GM23248 (cell line): Measurements from ENCODE around the gene PIP4K2A. TPM values are rescaled to one million over a fixed set of nuclear protein-coding genes. Genes with fewer than 3 reads are reported as not detected.

Source experiments
- DNase-seq: peaks from one replicate; pipeline ENCODE4 v3.0.0-alpha.2; 2015
- H2AFZ ChIP-seq: fragments of 200-600 bp; sonication (generic); 2 replicates; pipeline ENCODE4 v1.6.1; 2016; ENCODE audit warnings: antibody characterized with exemption
- H3F3A ChIP-seq: fragments of 200-600 bp; sonication (generic); 2 replicates; pipeline ENCODE4 v1.6.1; 2016; ENCODE audit warnings: mild to moderate bottlenecking, antibody characterized with exemption, mixed run types; ENCODE audit not compliant: insufficient read depth
- H3K27ac ChIP-seq: fragments of 200-600 bp; sonication (generic); 2 replicates; pipeline ENCODE4 v1.5.1; 2016; ENCODE audit warnings: mild to moderate bottlenecking
- H3K27me3 ChIP-seq: fragments of 200-600 bp; sonication (generic); replicated peaks from 2 replicates; pipeline ENCODE4 v1.6.1; 2016; ENCODE audit warnings: mild to moderate bottlenecking; ENCODE audit not compliant: insufficient read depth
- H3K36me3 ChIP-seq: fragments of 200-600 bp; sonication (generic); 2 replicates; pipeline ENCODE4 v1.6.1; 2016; ENCODE audit warnings: low read depth, mild to moderate bottlenecking
- H3K4me1 ChIP-seq: fragments of 200-600 bp; sonication (generic); 2 replicates; pipeline ENCODE4 v1.6.1; 2016; ENCODE audit warnings: mild to moderate bottlenecking; ENCODE audit not compliant: insufficient read depth
- H3K4me2 ChIP-seq: fragments of 200-600 bp; sonication (generic); one replicate; pipeline ENCODE4 v1.6.1; 2016; ENCODE audit warnings: mild to moderate bottlenecking; ENCODE audit not compliant: unreplicated experiment
- H3K4me3 ChIP-seq: fragments of 200-600 bp; sonication (generic); 2 replicates; pipeline ENCODE4 v1.5.1; 2016; ENCODE audit warnings: mild to moderate bottlenecking
- H3K79me2 ChIP-seq: fragments of 200-600 bp; sonication (generic); 2 replicates; pipeline ENCODE4 v1.6.1; 2016; ENCODE audit warnings: mild to moderate bottlenecking; ENCODE audit not compliant: insufficient read depth
- H3K9ac ChIP-seq: fragments of 200-600 bp; sonication (generic); 2 replicates; pipeline ENCODE4 v1.6.1; 2016; ENCODE audit warnings: mild to moderate bottlenecking
- H3K9me2 ChIP-seq: fragments of 200-600 bp; sonication (generic); 2 replicates; pipeline ENCODE4 v1.6.1; 2016; ENCODE audit warnings: mixed run types, mild to moderate bottlenecking, moderate library complexity; ENCODE audit not compliant: insufficient read depth
- H3K9me3 ChIP-seq: fragments of 200-600 bp; sonication (generic); one replicate; pipeline ENCODE4 v1.6.1; 2017; ENCODE audit warnings: low read depth
- H4K20me1 ChIP-seq: fragments of 200-600 bp; sonication (generic); 2 replicates; pipeline ENCODE4 v1.6.0; 2016; ENCODE audit not compliant: insufficient read depth
- EZH2 ChIP-seq: fragments of 200-600 bp; sonication (generic); IDR thresholded peaks from 2 replicates; pipeline ENCODE4 v1.6.1; 2018; ENCODE audit warnings: antibody characterized with exemption, mild to moderate bottlenecking; ENCODE audit not compliant: insufficient read depth, poor library complexity, severe bottlenecking
- EZH2phosphoT487 ChIP-seq: fragments of 200-600 bp; sonication (generic); IDR thresholded peaks from 2 replicates; pipeline ENCODE4 v1.6.1; 2018; ENCODE audit warnings: antibody characterized with exemption, moderate library complexity, mild to moderate bottlenecking, low read depth; ENCODE audit not compliant: insufficient read depth
- WGBS, 2 experiments: methylation state at CpG; one replicate each; pipeline ENCODE4 v1.1.6; 2015 to 2017; ENCODE audit warnings: low lambda C conversion rate in 2 of 2, low coverage in 1 of 2; ENCODE audit errors: missing lambda C conversion rate in 2 of 2; 5-methylcytosine and 5-hydroxymethylcytosine counted together
- in situ Hi-C: fragments of 300-500 bp; cut with MboI; formaldehyde crosslinking; loops from 2 replicates; pipeline ENCODE4 v1.15.0; 2020
- polyA plus RNA-seq: library from polyadenylated mRNA; unstranded; fragments of >200 nt; fragmentation: Nextera tagmentation; extraction: Ambion mirVana; gene quantifications from 2 replicates; pipeline ENCODE4 v1.2.1, GENCODE V29; 2016
- total RNA-seq: library from RNA; depleted of rRNA; stranded (reverse); fragments of >200 nt; shearing (Covaris generic); gene quantifications from 2 replicates; pipeline ENCODE4 v1.2.3, GENCODE V29; 2014

The PIP4K2A gene
- total and polyA plus RNA-seq, 2 experiments from 2014 or later: 19.8 to 26.9 TPM

DNA sequence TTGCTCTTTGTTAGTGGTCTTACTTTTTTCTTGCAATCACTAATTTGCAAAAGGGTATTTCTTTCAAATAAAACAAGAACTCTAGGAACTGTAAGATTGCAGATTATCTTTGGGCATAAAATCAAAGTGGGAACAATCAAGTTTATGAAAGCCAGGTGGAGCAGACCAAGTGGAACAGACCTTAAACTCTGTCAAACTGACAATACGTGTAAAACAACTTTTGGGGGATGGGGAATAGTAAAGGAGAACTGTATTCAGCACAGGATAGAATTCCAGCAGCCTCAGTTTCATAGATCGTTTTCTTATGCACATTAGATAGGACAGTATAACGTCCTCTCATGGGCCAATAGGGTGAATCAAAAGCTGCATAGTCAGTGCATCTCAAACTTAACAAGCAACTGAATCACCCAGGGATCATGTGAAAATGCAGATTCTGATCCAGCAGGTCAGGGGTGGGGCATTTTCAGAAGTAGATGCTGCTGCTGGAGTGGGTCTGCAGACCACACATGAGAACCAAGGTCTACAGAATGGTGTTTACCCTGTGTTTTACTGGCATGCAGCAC is 120.7 kb downstream of the PIP4K2A start:
- in situ Hi-C loops: no loop called here
- Histone ChIP-seq H3K9me3 (no peaks in the 10 kb centered on the region), H3K9me2 (no peaks in the 10 kb centered on the region), H3K9ac (no peak overlapping the region), H4K20me1 (no peaks in the 10 kb centered on the region), H3K4me3 (no peak overlapping the region), H3K79me2 (0 out of 2 replicates have a peak, but pooled peaks cover 14% of the 10 kb centered on the region), H3K27me3 (no peaks in the 10 kb centered on the region), H3K36me3 (peaks cover 7% of the 10 kb centered on the region; the same call in 1 of the 2 replicates), H3K4me2 (no peak overlapping the region), H3K4me1 (peaks cover 7% of the 10 kb centered on the region), H3K27ac (no peak overlapping the region), H3F3A (no peaks in the 10 kb centered on the region), H2AFZ (no peak overlapping the region)
- no peak for TF ChIP-seq EZH2
- no peak for TF ChIP-seq EZH2phosphoT487
- DNase-seq: no peak
- 76 to 80% methylated on average over 3 of the region's 3 CpGs for WGBS, 2 experiments

DNA sequence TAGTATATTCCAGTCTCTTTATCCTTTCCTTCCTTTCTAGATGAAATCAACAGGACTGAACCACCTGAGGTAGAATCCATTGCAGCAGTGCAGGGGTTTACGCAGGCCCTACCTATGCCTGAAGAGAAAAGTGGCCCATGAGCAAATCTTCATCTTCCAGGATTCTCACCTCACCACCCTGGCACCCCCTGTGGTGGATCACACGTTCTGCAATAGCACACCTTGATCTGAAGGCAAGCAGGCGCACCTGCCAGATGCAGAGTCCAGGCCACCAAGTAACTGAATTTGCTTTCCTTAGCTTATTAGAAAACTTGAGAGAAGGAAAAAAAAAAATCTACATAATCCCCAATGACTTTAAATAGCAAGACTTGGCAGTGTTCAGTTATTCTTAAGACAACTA is 121.4 kb downstream of the PIP4K2A start:
- H4K20me1 ChIP-seq: no peaks in the 10 kb centered on the region
- WGBS, 2 experiments: 98 to 100% methylated on average over 3 of the region's 3 CpGs
- in situ Hi-C loops: no loop called here
- H3K79me2 ChIP-seq: 0 out of 2 replicates have a peak, but pooled peaks cover 8% of the 10 kb centered on the region
- no peaks in the 10 kb centered on the region for H3K4me1 ChIP-seq
- H3K4me3 ChIP-seq: no peak overlapping the region
- H3K9ac ChIP-seq: no peak overlapping the region
- peaks cover 7% of the 10 kb centered on the region; the same call in 1 of the 2 replicates for H3K36me3 ChIP-seq
- no peaks in the 10 kb centered on the region for H3K27me3 ChIP-seq
- no peaks in the 10 kb centered on the region for H3K9me3 ChIP-seq
- no peak overlapping the region for H2AFZ ChIP-seq
- H3F3A ChIP-seq: no peaks in the 10 kb centered on the region
- TF ChIP-seq EZH2: no peak
- no peak for TF ChIP-seq EZH2phosphoT487
- no peaks in the 10 kb centered on the region for H3K9me2 ChIP-seq
- no peak overlapping the region for H3K27ac ChIP-seq
- no peak overlapping the region for H3K4me2 ChIP-seq
- no peak for DNase-seq

DNA sequence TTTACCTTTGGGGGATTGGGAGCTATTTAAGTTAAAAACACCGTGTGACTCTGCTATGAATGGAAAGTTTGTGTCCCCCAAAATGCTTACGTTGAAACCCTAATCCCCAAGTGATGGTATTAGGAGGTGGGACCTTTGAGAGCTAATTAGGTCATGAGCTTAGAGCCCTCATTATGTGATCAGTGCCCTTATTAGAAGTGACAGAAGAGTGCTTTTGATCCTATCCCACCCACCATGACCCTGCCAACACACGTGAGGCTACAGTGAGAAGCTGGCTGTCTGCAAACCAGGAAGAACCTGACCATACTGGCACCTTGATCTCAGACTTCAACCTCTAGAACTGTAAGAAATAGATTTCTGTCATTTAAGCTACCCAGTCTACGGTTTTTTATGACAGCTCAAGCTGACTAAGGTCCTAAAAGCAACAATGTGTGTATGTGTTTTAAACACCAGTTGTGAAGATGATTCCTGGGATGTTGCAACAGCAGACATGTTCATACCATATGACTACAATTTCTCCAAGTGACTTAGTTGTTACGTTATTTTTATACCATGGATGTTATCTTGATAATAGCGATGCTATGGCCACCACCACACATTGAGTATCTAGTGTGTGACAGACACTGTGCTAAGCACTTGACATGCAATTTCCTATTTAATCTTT is 124.4 kb downstream of the PIP4K2A start:
- no peaks in the 10 kb centered on the region for H4K20me1 ChIP-seq
- peaks cover 7% of the 10 kb centered on the region; the same call in 1 of the 2 replicates for H3K36me3 ChIP-seq
- H3K9me3 ChIP-seq: no peaks in the 10 kb centered on the region
- DNase-seq: peak; percentile 40
- in situ Hi-C loops: no loop called here
- no peaks in the 10 kb centered on the region for H3F3A ChIP-seq
- H3K9ac ChIP-seq: no peak overlapping the region
- no peaks in the 10 kb centered on the region for H3K27me3 ChIP-seq
- H3K79me2 ChIP-seq: no peaks in the 10 kb centered on the region
- 51 to 58% methylated on average over 6 of the region's 6 CpGs for WGBS, 2 experiments
- H3K4me1 ChIP-seq: no peaks in the 10 kb centered on the region
- no peak overlapping the region for H3K4me2 ChIP-seq
- H3K27ac ChIP-seq: no peak overlapping the region
- no peak overlapping the region for H3K4me3 ChIP-seq
- H3K9me2 ChIP-seq: no peaks in the 10 kb centered on the region
- TF ChIP-seq EZH2phosphoT487 (no peak), EZH2 (no peak)
- no peak overlapping the region for H2AFZ ChIP-seq

DNA sequence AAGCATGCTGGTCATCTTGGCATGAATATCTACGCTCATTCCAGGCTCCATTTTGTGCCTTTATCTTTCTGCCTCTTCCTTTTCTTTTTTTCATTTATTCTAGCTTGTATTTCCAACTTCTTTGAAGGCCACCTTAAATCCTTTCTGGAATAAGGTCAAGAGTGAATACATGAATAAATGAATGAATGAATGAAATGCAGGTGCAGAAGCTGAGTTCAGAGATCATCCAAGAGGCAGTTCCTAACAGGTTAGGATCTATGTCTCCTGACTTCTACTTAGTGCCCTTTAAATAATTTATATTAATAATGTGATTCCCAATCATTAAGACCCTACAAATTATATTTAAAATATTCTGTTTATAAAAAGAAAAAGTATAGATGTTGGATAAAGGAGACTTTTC is 125.9 kb downstream of the PIP4K2A start:
- no peaks in the 10 kb centered on the region for H3F3A ChIP-seq
- in situ Hi-C loops: no loop called here
- H3K4me3 ChIP-seq: no peak overlapping the region
- no peaks in the 10 kb centered on the region for H3K9me3 ChIP-seq
- no peaks in the 10 kb centered on the region for H3K27me3 ChIP-seq
- no peak for DNase-seq
- H3K4me2 ChIP-seq: no peak overlapping the region
- H3K9ac ChIP-seq: no peak overlapping the region
- peaks cover 7% of the 10 kb centered on the region; the same call in 1 of the 2 replicates for H3K36me3 ChIP-seq
- 100% methylated on average over 1 of the region's 1 CpG for WGBS, 2 experiments
- no peak overlapping the region for H3K27ac ChIP-seq
- TF ChIP-seq EZH2phosphoT487 (no peak), EZH2 (no peak)
- no peak overlapping the region for H2AFZ ChIP-seq
- H4K20me1 ChIP-seq: no peaks in the 10 kb centered on the region
- H3K4me1 ChIP-seq: no peaks in the 10 kb centered on the region
- H3K79me2 ChIP-seq: no peaks in the 10 kb centered on the region
- H3K9me2 ChIP-seq: no peaks in the 10 kb centered on the region
